ENCODE results near the gene FSD1.

The FSD1 gene

GRCh38 chr19:4320419-4320818 lies 16.0 kb downstream of the FSD1 start:
- DNase-seq, result no peak

- DNase-seq, result no peak
These were observed 18.7 kb downstream of the FSD1 start for GRCh38 chr19:4322942-4323665.

DNA sequence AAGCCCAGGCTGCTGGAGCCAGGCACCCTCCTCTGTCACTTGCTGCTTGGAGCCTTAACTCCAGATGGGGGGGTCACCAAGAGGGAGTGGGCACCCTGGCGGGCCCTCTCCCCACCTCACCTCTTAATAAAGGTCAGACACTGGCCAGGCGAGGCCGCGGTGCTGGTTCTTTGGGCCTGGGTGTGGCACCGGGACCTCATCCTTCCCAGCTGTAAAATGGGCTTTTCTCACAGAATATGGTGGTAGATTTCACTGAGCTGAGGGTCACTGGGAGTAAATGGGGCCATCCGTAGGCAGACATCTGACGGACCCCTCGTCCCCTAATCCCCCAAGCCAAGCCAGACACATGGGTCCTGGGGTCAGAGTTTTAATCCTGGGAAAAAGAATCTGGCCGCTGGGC lies 19.3 kb downstream of the FSD1 start:
- DNase-seq, result no peak

GRCh38 chr19:4324228-4324627 lies 19.8 kb downstream of the FSD1 start:
- DNase-seq, result no peak

- no peak for DNase-seq
These were observed 21.9 kb downstream of the FSD1 start for GRCh38 chr19:4326215-4326836.

DNA sequence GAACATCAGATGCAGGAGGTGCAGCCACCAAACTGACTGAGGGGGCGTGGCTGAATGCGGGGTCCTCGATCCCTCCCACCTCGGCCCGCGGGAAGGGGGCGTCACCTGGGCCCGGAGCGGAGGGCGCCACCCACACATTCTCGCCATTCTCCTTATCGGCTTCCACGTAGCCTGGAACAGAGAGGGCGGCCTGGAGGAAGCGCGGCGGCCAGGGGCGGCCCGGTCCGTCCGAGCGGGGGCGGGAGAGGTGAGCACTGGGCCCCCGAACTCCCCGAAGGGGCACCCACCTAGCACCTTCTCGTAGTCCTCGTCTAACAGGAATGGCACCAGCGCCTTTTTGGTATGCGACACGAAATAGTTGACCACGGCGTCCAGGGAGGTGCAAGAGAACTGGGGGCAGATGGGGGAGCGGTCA lies 22.4 kb downstream of the FSD1 start:
- DNase-seq, result peak in 1 of 2 donors; percentile 25

GRCh38 chr19:4327252-4327876 lies 23.0 kb downstream of the FSD1 start:
- DNase-seq, result peak; percentile 56 to 71

GRCh38 chr19:4327877-4328242 lies 23.5 kb downstream of the FSD1 start:
- DNase-seq, result no peak

- peak; percentile 96 for DNase-seq
These were observed 24.0 kb downstream of the FSD1 start for GRCh38 chr19:4328243-4328990.

DNA sequence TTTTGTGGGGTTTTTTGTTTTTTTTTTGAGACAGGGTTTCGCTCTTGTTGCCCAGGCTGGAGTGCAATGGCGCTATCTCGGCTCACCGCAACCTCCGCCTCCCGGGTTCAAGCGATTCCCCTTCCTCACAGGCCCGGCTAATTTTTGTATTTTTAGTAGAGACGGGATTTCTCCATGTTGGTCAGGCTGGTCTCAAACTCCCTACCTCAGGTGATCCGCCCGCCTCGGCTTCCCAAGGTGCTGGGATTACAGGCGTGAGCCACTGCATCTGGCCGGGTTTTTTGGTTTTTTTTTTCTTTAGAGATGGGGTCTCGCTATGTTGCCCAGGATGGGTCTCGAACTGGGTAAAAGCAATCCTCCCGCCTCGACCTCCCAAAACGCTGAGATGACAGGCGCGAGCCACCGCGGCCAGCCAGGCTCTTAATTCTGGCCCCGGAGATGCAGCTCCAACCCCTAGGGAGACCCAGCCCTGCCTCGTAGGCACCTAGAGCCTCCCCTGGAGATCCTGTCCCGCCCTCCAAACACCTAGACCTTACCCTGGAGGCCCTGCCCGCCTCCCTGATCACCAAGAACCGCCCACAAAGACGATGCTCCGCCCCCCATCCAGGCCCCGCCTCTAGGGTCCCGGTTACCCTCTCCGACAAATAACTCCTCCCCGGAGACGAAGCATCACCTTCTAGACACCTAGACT lies 24.7 kb downstream of the FSD1 start:
- peak; percentile 23 to 50 for DNase-seq

DNA sequence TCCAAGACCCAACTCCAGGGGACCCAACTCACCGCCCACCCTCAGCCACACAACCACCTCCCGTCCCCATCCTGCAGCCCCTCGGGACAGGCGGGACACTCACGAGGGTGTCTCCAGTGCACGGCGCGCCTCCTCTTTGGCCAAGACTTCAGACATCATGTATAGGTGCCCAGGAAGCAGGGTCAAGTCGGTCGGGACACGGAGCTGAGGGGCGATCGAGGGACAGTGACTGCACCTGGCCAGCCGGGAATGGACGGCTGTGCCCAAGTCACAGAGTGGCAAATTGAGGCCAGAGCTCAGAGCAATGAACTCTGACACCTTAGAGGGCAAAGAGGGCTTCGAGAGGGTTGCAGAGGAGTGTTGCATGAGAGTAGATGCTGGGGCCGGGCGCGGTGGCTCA lies 25.5 kb downstream of the FSD1 start:
- DNase-seq, result no peak

DNA sequence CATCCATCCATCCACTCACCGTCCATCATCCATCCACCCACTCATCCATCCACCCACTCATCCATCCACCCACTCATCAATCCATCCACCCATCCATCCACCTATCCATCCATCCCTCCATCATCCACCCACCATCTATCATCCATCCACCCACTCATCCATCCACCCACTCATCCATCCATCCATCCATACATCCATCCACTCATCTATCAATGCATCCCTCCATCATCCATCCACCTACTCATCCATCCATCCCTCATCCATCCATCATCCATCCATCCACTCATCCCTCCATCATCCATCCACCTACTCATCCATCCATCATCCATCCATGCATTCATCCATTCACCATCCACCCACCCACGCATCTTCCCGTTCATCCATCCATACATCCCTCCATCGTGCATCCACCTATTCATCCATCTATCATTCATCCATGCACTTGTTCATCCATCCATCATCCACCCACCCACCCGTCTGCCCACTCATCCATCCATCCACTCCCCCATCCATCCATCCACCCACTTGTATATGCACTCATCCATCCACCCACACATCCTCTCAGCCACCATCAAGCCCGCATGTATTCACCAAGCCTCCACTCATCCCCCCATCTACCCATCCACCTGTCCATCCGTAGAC lies 30.7 kb downstream of the FSD1 start:
- DNase-seq, result no peak

DNA sequence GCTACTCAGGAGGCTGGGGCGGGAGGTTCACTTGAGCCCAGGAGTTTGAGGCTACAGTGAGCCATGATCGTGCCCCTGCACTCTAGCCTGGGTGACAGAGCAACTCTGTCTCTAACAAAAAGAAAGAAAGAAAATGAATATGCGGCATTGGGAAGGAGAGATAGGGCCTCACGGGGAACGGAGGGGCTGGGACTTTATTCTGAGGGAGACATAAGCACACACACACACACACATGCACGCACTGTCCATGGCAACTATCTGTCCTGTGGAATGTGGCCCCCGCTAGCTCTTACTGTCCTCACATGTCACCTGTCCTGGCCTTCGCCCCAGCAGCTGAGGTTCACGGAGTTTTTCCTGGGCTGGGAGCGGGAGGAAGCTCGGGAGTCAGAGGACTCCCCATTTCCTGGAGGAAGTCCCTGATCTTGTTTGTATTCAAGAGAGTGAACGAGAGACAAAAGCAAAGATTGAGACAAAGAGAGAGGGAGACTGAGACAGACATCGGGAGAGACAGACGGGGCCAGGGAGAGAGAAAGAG lies 33.6 kb downstream of the FSD1 start:
- DNase-seq, result no peak

- DNase-seq, result peak; percentile 24 to 40
These were observed 34.3 kb downstream of the FSD1 start, which contains the start of gene STAP2 for GRCh38 chr19:4338441-4339355. STAP2 (minus strand) TSS chr19:4338827; CDS start chr19:4338753, 74 bp downstream.

DNA sequence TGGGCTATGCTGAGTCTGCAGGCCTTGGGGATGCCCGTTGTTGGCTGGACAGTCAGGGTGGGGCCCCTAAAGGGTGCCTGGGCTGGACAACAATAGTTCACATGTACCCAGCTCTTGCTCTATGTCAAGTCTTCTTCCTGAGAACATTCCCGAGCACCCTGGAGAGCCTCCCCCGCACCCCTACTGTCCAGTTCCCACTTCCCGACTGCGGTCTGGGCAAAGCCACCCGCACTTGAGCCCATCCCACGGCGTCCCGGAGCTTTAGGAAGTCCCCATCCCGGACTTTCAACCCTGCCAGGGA lies 37.9 kb downstream of the FSD1 start:
- no peak for DNase-seq

- peak; percentile 86 to 89 for DNase-seq
These were observed 38.4 kb downstream of the FSD1 start for GRCh38 chr19:4342615-4343369.

- peak; percentile 91 to 94 for DNase-seq
These were observed 39.2 kb downstream of the FSD1 start, which contains the start of gene MPND for GRCh38 chr19:4343370-4344307. MPND (plus strand) TSS chr19:4343562; CDS start chr19:4343594, 32 bp downstream.

DNA sequence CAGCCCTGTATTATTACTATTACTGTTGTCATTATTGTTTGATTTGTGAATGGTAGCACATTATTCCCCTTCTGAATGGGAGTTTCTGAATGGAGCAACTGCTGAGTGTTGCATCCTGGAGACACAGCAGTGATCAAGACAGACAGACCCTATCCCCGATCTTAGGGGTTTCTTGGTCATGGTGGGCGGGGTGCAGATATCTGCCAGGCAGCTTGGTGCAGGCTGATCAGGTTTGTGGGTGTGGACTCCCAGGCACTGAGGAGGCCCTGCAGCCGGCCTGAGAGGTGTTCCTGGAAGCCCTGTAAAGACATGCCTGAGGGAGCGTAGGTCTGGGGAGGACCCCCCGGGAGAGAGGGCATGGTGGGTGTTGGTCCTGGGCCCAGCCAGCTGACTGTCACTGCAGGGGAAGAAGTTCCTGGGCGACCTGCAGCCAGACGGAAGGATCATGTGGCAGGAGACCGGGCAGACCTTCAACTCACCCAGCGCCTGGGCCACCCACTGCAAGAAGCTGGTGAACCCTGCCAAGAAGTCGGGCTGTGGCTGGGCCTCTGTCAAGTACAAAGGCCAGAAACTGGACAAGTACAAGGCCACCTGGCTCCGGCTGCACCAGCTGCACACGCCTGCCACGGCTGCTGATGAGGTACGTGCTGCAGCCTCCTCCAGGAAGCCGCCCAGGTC lies 41.1 kb downstream of the FSD1 start:
- DNase-seq, result no peak
